Measurements from ENCODE around the gene VPS36.

VPS36 gene

DNA sequence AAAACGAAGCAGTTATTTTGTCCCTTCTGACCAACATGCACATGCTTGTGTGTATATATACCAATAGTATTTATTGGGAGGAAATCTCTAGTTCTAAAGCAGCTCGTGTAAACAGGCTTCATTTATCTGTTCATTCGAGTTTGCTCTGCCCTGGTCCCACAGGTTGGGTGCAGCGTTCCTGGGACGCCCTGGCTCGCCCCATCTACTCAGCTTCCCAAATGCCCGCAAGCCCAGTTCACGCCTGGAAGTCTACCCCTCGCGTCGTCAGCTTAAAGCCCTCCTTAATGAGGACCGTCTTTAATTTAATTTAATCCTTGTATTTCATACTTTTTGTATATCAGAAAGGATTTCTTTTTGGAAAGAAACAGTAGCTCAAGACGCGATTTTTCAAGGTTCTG, 45.1 kb downstream of the VPS36 start:
- H3K4me2 ChIP-seq, result no peak overlapping the region
- TF ChIP-seq, protein P1, sequence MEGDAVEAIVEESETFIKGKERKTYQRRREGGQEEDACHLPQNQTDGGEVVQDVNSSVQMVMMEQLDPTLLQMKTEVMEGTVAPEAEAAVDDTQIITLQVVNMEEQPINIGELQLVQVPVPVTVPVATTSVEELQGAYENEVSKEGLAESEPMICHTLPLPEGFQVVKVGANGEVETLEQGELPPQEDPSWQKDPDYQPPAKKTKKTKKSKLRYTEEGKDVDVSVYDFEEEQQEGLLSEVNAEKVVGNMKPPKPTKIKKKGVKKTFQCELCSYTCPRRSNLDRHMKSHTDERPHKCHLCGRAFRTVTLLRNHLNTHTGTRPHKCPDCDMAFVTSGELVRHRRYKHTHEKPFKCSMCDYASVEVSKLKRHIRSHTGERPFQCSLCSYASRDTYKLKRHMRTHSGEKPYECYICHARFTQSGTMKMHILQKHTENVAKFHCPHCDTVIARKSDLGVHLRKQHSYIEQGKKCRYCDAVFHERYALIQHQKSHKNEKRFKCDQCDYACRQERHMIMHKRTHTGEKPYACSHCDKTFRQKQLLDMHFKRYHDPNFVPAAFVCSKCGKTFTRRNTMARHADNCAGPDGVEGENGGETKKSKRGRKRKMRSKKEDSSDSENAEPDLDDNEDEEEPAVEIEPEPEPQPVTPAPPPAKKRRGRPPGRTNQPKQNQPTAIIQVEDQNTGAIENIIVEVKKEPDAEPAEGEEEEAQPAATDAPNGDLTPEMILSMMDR (conservative IDR thresholded peaks at IDR 0.05; ENCODE audit: low read depth, low read length), result no peak
- no peaks in the 10 kb centered on the region for H3K27me3 ChIP-seq (ENCODE audit: insufficient read depth, low read depth)
- no peaks in the 10 kb centered on the region for H3K36me3 ChIP-seq (ENCODE audit: insufficient read depth)
- H3K4me1 ChIP-seq (ENCODE audit: low read depth, poor library complexity, severe bottlenecking), result no peaks in the 10 kb centered on the region
- H3K9ac ChIP-seq, result no peak overlapping the region
- no peaks in the 10 kb centered on the region for H4K20me1 ChIP-seq (ENCODE audit: insufficient read depth)
- H3K4me3 ChIP-seq (IDR thresholded peaks at IDR 0.05; ENCODE audit: insufficient read depth, low read depth, low read length), result no peak overlapping the region
- H2AFZ ChIP-seq (ENCODE audit: low read depth), result no peak overlapping the region
- H3K27ac ChIP-seq, result no peak overlapping the region
- no peaks in the 10 kb centered on the region for H3K79me2 ChIP-seq (ENCODE audit: insufficient read depth, low read depth)

DNA sequence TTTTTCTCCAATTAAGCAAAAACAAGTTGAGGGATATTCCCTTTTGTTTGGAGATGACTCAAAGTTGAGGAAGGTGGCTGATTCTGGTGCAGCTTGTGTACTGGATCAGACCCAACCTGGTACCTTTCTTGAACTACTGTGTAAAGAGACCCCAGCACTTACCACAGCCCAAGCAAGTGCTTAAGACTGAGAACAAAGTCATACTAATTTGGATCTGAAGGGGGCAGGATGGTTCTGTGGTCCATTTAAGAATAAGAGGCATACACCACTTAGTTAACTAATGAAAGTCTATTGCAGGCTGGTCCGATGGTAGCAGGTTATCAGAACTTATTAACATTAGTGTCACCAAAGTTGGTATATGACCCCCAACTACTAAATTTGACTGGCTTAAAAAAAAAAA, 50.7 kb downstream of the VPS36 start:
- Histone ChIP-seq H3K4me3 (IDR thresholded peaks at IDR 0.05; ENCODE audit: insufficient read depth, low read depth, low read length) (no peak overlapping the region), H3K4me2 (no peak overlapping the region)

DNA sequence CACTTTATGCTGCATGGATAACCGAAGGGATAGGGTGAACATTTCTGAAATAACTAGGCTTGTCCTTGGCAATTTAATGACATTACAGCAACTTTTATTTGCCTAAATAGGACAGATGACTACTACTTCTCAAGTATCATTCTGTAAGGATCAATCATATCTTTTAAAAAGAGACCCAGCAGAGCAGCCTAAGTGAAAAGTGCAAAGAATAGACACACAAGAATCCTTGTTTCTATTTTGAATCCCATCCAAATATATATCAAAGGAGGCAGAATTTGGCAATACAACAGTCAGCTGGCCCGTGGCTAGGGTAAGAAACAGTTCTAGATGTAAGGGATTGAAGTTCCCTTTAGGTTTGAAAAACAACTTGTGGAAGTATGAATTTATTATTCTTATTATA, 51.4 kb downstream of the VPS36 start:
- Histone ChIP-seq H3K4me1 (ENCODE audit: low read depth, poor library complexity, severe bottlenecking) (no peaks in the 10 kb centered on the region), H3K4me2 (no peak overlapping the region), H3K9ac (no peak overlapping the region), H4K20me1 (ENCODE audit: insufficient read depth) (no peaks in the 10 kb centered on the region), H3K79me2 (ENCODE audit: insufficient read depth, low read depth) (no peaks in the 10 kb centered on the region), H2AFZ (ENCODE audit: low read depth) (no peak overlapping the region), H3K27me3 (ENCODE audit: insufficient read depth, low read depth) (no peaks in the 10 kb centered on the region), H3K4me3 (IDR thresholded peaks at IDR 0.05; ENCODE audit: insufficient read depth, low read depth, low read length) (no peak overlapping the region), H3K36me3 (ENCODE audit: insufficient read depth) (no peaks in the 10 kb centered on the region), H3K27ac (no peak overlapping the region)
- TF ChIP-seq, protein P1 (conservative IDR thresholded peaks at IDR 0.05; ENCODE audit: low read depth, low read length), result no peak

More for the DNA sequence above, 50.7 kb downstream of the VPS36 start:
- no peaks in the 10 kb centered on the region for H3K79me2 ChIP-seq (ENCODE audit: insufficient read depth, low read depth)
- H3K36me3 ChIP-seq (ENCODE audit: insufficient read depth), result no peaks in the 10 kb centered on the region
- no peaks in the 10 kb centered on the region for H3K4me1 ChIP-seq (ENCODE audit: low read depth, poor library complexity, severe bottlenecking)
- no peak overlapping the region for H2AFZ ChIP-seq (ENCODE audit: low read depth)
- TF ChIP-seq, protein P1 (conservative IDR thresholded peaks at IDR 0.05; ENCODE audit: low read depth, low read length), result no peak
- no peaks in the 10 kb centered on the region for H4K20me1 ChIP-seq (ENCODE audit: insufficient read depth)
- H3K9ac ChIP-seq, result no peak overlapping the region
- no peaks in the 10 kb centered on the region for H3K27me3 ChIP-seq (ENCODE audit: insufficient read depth, low read depth)
- H3K27ac ChIP-seq, result no peak overlapping the region

DNA sequence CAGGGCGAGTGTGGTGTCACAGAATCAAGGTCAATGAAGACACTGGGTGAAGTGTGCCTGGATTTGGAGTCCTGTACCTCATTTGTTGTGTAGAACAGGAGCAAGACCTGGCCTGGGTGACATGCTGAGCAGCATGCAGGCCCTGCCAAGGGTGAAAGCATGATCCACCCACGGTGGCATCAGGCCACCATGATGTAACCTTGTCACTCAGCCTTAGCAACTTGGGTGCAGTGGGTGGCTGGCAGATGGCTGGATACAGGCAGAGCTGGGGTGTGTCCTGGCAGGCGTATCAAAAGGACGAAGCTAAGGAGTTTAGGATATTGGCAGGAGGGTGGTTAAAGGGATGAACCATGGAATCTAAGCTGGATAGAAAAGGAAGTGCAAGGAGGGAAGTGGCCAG, 54.7 kb downstream of the VPS36 start:
- H3K79me2 ChIP-seq (ENCODE audit: insufficient read depth, low read depth), result no peaks in the 10 kb centered on the region
- TF ChIP-seq, protein P1 (conservative IDR thresholded peaks at IDR 0.05; ENCODE audit: low read depth, low read length), result no peak
- H3K36me3 ChIP-seq (ENCODE audit: insufficient read depth), result no peaks in the 10 kb centered on the region
- H3K4me1 ChIP-seq (ENCODE audit: low read depth, poor library complexity, severe bottlenecking), result no peaks in the 10 kb centered on the region
- no peak overlapping the region for H2AFZ ChIP-seq (ENCODE audit: low read depth)
- no peaks in the 10 kb centered on the region for H4K20me1 ChIP-seq (ENCODE audit: insufficient read depth)
- H3K27me3 ChIP-seq (ENCODE audit: insufficient read depth, low read depth), result no peaks in the 10 kb centered on the region
- H3K27ac ChIP-seq, result no peak overlapping the region
- no peak overlapping the region for H3K4me3 ChIP-seq (IDR thresholded peaks at IDR 0.05; ENCODE audit: insufficient read depth, low read depth, low read length)
- no peak overlapping the region for H3K4me2 ChIP-seq
- H3K9ac ChIP-seq, result no peak overlapping the region
